Neural cell (in vitro differentiated cells): ENCODE data around the gene DLG2. TPM values are rescaled to one million over a fixed set of nuclear protein-coding genes. Genes with fewer than 3 reads are reported as not detected.

Experiments
- H2AFZ ChIP-seq: fragments of 200-600, 300-800 bp; sonication (generic), shearing (Covaris generic); 2 replicates; pipeline ENCODE4 v1.6.0; 2014; ENCODE audit warnings: low read depth, mild to moderate bottlenecking, antibody characterized with exemption, low read length, moderate library complexity
- H3F3A ChIP-seq: fragments of 200-600 bp; shearing (Covaris generic); 2 replicates; pipeline ENCODE4 v1.6.1; 2016; ENCODE audit warnings: mild to moderate bottlenecking, moderate library complexity, mixed read lengths, antibody characterized with exemption, low read length; ENCODE audit not compliant: insufficient read depth, poor library complexity, severe bottlenecking
- H3K27ac ChIP-seq: fragments of 200-600, 300-800 bp; sonication (generic), shearing (Covaris generic); 2 replicates; pipeline ENCODE4 v1.5.1; 2014; ENCODE audit warnings: mild to moderate bottlenecking, low read length, moderate library complexity
- H3K27me3 ChIP-seq: fragments of 300-800, 200-600 bp; sonication (generic), shearing (Covaris generic); 2 replicates; pipeline ENCODE4 v1.6.0; 2014; ENCODE audit warnings: mild to moderate bottlenecking, low read depth, low read length, moderate library complexity; ENCODE audit not compliant: insufficient read depth
- H3K36me3 ChIP-seq: fragments of 300-800, 200-600 bp; sonication (generic), shearing (Covaris generic); 2 replicates; pipeline ENCODE4 v1.5.1; 2014; ENCODE audit warnings: mild to moderate bottlenecking, antibody characterized with exemption, low read length, moderate library complexity; ENCODE audit not compliant: insufficient read depth
- H3K4me2 ChIP-seq: fragments of 300-800, 200-600 bp; sonication (generic), shearing (Covaris generic); 2 replicates; pipeline ENCODE4 v1.6.0; 2014; ENCODE audit warnings: mild to moderate bottlenecking, low read length
- H3K4me3 ChIP-seq: fragments of 300-800, 200-600 bp; sonication (generic), shearing (Covaris generic); 2 replicates; pipeline ENCODE4 v1.5.1; 2014; ENCODE audit warnings: mild to moderate bottlenecking, low read length, moderate library complexity
- H3K79me2 ChIP-seq: fragments of 200-600 bp; shearing (Covaris generic); replicated peaks from 2 replicates; pipeline ENCODE4 v1.6.0; 2014; ENCODE audit warnings: mild to moderate bottlenecking, low read length, moderate library complexity; ENCODE audit not compliant: insufficient read depth
- H3K9ac ChIP-seq: fragments of 300-800, 200-600 bp; sonication (generic), shearing (Covaris generic); 2 replicates; pipeline ENCODE4 v1.6.1; 2016; ENCODE audit warnings: mild to moderate bottlenecking, low read length, mixed read lengths
- H3K9me2 ChIP-seq: fragments of 200-600 bp; shearing (Covaris generic); 2 replicates; pipeline ENCODE4 v1.6.1; 2016; ENCODE audit warnings: mild to moderate bottlenecking, low read length, mixed read lengths; ENCODE audit not compliant: insufficient read depth
- H3K9me3 ChIP-seq: fragments of 200-600, 300-800 bp; sonication (generic), shearing (Covaris generic); 2 replicates; pipeline ENCODE4 v1.6.1; 2016; ENCODE audit warnings: mild to moderate bottlenecking, mixed run types, low read length, moderate library complexity, mixed read lengths
- H4K20me1 ChIP-seq: fragments of 200-600 bp; shearing (Covaris generic); 2 replicates; pipeline ENCODE4 v1.6.1; 2016; ENCODE audit warnings: mild to moderate bottlenecking, mixed run types; ENCODE audit not compliant: insufficient read depth
- CTCF ChIP-seq: fragments of 450-650 bp; IDR thresholded peaks from 2 replicates; pipeline ENCODE4 v1.5.1; 2014; ENCODE audit warnings: antibody characterized with exemption, mild to moderate bottlenecking, moderate library complexity; ENCODE audit not compliant: poor library complexity, severe bottlenecking
- EP300 ChIP-seq: fragments of 450-650 bp; conservative IDR thresholded peaks from 2 replicates; pipeline ENCODE4 v1.6.1; 2014; ENCODE audit warnings: antibody characterized with exemption, mild to moderate bottlenecking, moderate library complexity; ENCODE audit not compliant: poor library complexity, severe bottlenecking
- EZH2 ChIP-seq: fragments of 200-600, 300-800 bp; shearing (Covaris generic), sonication (generic); IDR thresholded peaks from 2 replicates; pipeline ENCODE4 v1.6.1; 2014; ENCODE audit warnings: antibody characterized with exemption, low read length, borderline replicate concordance, mild to moderate bottlenecking; ENCODE audit not compliant: insufficient read depth, poor library complexity, severe bottlenecking
- MXI1 ChIP-seq: fragments of 450-650 bp; conservative IDR thresholded peaks from 2 replicates; pipeline ENCODE4 v1.6.1; 2014; ENCODE audit warnings: antibody characterized with exemption, mild to moderate bottlenecking; ENCODE audit not compliant: poor library complexity, severe bottlenecking
- POLR2AphosphoS5 ChIP-seq: IDR thresholded peaks from 2 replicates; pipeline ENCODE4 v1.6.1; 2012
- RAD21 ChIP-seq: fragments of 450-650 bp; conservative IDR thresholded peaks from 2 replicates; pipeline ENCODE4 v1.6.1; 2014; ENCODE audit warnings: antibody characterized with exemption, mild to moderate bottlenecking, moderate library complexity
- SMC3 ChIP-seq: fragments of 450-650 bp; conservative IDR thresholded peaks from 2 replicates; pipeline ENCODE4 v1.6.1; 2014; ENCODE audit warnings: antibody characterized with exemption, mild to moderate bottlenecking, moderate library complexity; ENCODE audit not compliant: poor library complexity
- TAF1 ChIP-seq: IDR thresholded peaks from 2 replicates; pipeline ENCODE4 v1.6.1; 2012; ENCODE audit warnings: low read depth
- polyA plus RNA-seq: library from polyadenylated mRNA; depleted of rRNA; stranded (reverse); fragments of >200 nt; gene quantifications from 2 replicates; pipeline ENCODE4 v1.2.3, GENCODE V29; 2014
- TF ChIP-seq, protein P1 (sequence below): IDR thresholded peaks from 2 replicates; pipeline ENCODE4 v1.6.1; 2012; ENCODE audit warnings: borderline replicate concordance

Gene DLG2
- polyA plus RNA-seq, 1 donor from 2014 or later: 179 TPM

GRCh38 chr11:83687787-83688186, 1939.4 kb downstream of the DLG2 start:
- no peaks in the 10 kb centered on the region for H3K27me3 ChIP-seq
- no peaks in the 10 kb centered on the region for H3K9me2 ChIP-seq
- no peaks in the 10 kb centered on the region for H3K79me2 ChIP-seq
- H3K9ac ChIP-seq: no peak overlapping the region
- H3K9me3 ChIP-seq: no peaks in the 10 kb centered on the region
- H3K4me2 ChIP-seq: no peak overlapping the region
- no peak overlapping the region for H2AFZ ChIP-seq
- H3K36me3 ChIP-seq: no peaks in the 10 kb centered on the region
- no peak overlapping the region for H3K27ac ChIP-seq
- H4K20me1 ChIP-seq: no peaks in the 10 kb centered on the region
- H3F3A ChIP-seq: no peaks in the 10 kb centered on the region
- H3K4me3 ChIP-seq: no peak overlapping the region
- TF ChIP-seq POLR2AphosphoS5 (no peak), RAD21 (no peak), TAF1 (no peak), EP300 (no peak)

DNA sequence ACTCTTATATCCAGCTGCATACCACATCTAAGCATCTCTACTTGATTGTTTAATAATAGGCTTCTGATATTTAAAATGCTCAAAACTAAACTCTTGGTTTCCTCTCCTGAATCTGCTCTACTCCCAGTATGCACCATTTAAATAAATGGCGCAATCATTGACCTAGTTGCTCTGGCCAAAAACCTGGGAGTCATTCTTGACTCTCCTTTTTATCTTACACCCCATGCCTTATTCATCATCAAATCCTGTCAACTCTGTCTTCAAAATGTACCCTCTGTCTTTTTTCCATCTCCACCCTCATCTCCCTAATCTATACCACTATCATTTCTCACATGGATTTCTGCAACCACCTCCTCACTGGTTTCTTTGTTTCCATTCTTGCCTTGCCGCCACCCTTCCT, 1941.4 kb downstream of the DLG2 start:
- H3K9me3 ChIP-seq: no peaks in the 10 kb centered on the region
- H3K36me3 ChIP-seq: no peaks in the 10 kb centered on the region
- H3K79me2 ChIP-seq: peaks cover 14% of the 10 kb centered on the region
- TF ChIP-seq, protein P1, sequence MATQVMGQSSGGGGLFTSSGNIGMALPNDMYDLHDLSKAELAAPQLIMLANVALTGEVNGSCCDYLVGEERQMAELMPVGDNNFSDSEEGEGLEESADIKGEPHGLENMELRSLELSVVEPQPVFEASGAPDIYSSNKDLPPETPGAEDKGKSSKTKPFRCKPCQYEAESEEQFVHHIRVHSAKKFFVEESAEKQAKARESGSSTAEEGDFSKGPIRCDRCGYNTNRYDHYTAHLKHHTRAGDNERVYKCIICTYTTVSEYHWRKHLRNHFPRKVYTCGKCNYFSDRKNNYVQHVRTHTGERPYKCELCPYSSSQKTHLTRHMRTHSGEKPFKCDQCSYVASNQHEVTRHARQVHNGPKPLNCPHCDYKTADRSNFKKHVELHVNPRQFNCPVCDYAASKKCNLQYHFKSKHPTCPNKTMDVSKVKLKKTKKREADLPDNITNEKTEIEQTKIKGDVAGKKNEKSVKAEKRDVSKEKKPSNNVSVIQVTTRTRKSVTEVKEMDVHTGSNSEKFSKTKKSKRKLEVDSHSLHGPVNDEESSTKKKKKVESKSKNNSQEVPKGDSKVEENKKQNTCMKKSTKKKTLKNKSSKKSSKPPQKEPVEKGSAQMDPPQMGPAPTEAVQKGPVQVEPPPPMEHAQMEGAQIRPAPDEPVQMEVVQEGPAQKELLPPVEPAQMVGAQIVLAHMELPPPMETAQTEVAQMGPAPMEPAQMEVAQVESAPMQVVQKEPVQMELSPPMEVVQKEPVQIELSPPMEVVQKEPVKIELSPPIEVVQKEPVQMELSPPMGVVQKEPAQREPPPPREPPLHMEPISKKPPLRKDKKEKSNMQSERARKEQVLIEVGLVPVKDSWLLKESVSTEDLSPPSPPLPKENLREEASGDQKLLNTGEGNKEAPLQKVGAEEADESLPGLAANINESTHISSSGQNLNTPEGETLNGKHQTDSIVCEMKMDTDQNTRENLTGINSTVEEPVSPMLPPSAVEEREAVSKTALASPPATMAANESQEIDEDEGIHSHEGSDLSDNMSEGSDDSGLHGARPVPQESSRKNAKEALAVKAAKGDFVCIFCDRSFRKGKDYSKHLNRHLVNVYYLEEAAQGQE: no peak
- TF ChIP-seq EP300 (no peak), CTCF (no peak), EZH2 (no peak), TAF1 (no peak), POLR2AphosphoS5 (no peak), MXI1 (no peak), SMC3 (no peak), RAD21 (no peak)
- no peaks in the 10 kb centered on the region for H3K27me3 ChIP-seq
- H4K20me1 ChIP-seq: no peaks in the 10 kb centered on the region
- no peak overlapping the region for H3K4me2 ChIP-seq
- H3K4me3 ChIP-seq: no peak overlapping the region
- H3K9me2 ChIP-seq: no peaks in the 10 kb centered on the region
- no peak overlapping the region for H2AFZ ChIP-seq
- no peak overlapping the region for H3K27ac ChIP-seq
- H3K9ac ChIP-seq: no peak overlapping the region
- H3F3A ChIP-seq: peaks cover 8% of the 10 kb centered on the region

DNA sequence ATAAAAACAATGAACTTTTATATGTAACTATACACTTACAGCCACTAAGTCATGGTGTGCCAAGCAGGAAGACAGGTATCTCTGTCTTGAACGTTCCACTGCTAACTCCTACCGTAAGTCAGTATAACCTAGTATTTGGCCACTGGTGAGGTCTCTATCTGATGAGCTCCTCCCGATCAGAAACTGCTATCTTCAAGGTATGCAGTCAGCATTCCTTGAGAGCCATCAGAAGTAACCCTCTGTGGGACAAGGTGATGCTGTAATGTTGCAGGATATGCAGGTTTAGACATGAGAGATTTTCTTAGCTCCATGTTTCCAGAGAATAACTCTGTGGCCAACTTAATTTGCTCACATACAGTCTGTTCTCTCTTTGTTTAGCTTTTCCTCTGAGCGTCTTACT, 1943.1 kb downstream of the DLG2 start:
- Histone ChIP-seq H3F3A (peaks cover 9% of the 10 kb centered on the region), H3K9me2 (no peaks in the 10 kb centered on the region), H3K9ac (no peak overlapping the region), H3K4me3 (no peak overlapping the region), H2AFZ (no peak overlapping the region), H4K20me1 (no peaks in the 10 kb centered on the region), H3K36me3 (no peaks in the 10 kb centered on the region), H3K27me3 (no peaks in the 10 kb centered on the region), H3K27ac (no peak overlapping the region), H3K4me2 (no peak overlapping the region), H3K79me2 (peaks cover 31% of the 10 kb centered on the region), H3K9me3 (no peaks in the 10 kb centered on the region)
- TF ChIP-seq RAD21: no peak
- TF ChIP-seq SMC3: no peak
- TF ChIP-seq TAF1: no peak
- TF ChIP-seq, protein P1: no peak
- TF ChIP-seq EZH2: no peak
- TF ChIP-seq EP300: no peak
- no peak for TF ChIP-seq POLR2AphosphoS5
- no peak for TF ChIP-seq MXI1
- no peak for TF ChIP-seq CTCF
